GM23338 (cell line): ENCODE data around the gene TEKT3. TPM values are rescaled to one million over a fixed set of nuclear protein-coding genes. Genes with fewer than 3 reads are reported as not detected.

ENCODE experiments used
- ATAC-seq: fragments of 200-7000 bp; cut with Tn5 transposase; 3 replicates; pipeline ENCODE4 v1.9.1; 2020
- DNase-seq: peaks from one replicate; pipeline ENCODE4 v3.0.0-alpha.2; 2015; ENCODE audit warnings: low spot score
- H2AFZ ChIP-seq: fragments of 200-600 bp; sonication (generic); 2 replicates; pipeline ENCODE4 v1.8.0; 2016; ENCODE audit warnings: antibody characterized with exemption, mild to moderate bottlenecking, moderate library complexity
- H3F3A ChIP-seq: fragments of 200-600 bp; sonication (generic); replicated peaks from 2 replicates; pipeline ENCODE4 v1.8.0; 2017; ENCODE audit warnings: antibody characterized with exemption, mixed run types, low read depth
- H3K27ac ChIP-seq: fragments of 200-600 bp; sonication (generic); 2 replicates; pipeline ENCODE4 v1.6.1; 2016; ENCODE audit warnings: low read depth
- H3K27me3 ChIP-seq: fragments of 200-600 bp; sonication (generic); 2 replicates; pipeline ENCODE4 v1.8.0; 2016; ENCODE audit warnings: mild to moderate bottlenecking, mixed run types, moderate library complexity; ENCODE audit not compliant: insufficient read depth
- H3K36me3 ChIP-seq: fragments of 200-600 bp; sonication (generic); 2 replicates; pipeline ENCODE4 v1.8.0; 2016; ENCODE audit warnings: mild to moderate bottlenecking; ENCODE audit not compliant: insufficient read depth
- H3K4me1 ChIP-seq: fragments of 200-600 bp; sonication (generic); 2 replicates; pipeline ENCODE4 v1.8.0; 2016; ENCODE audit warnings: mild to moderate bottlenecking, moderate library complexity; ENCODE audit not compliant: insufficient read depth
- H3K4me2 ChIP-seq: fragments of 200-600 bp; sonication (generic); 2 replicates; pipeline ENCODE4 v1.7.1; 2017; ENCODE audit warnings: mixed run types
- H3K4me3 ChIP-seq: fragments of 200-600 bp; sonication (generic); 2 replicates; pipeline ENCODE4 v1.6.1; 2016; ENCODE audit warnings: mixed run types
- H3K79me2 ChIP-seq: fragments of 200-600 bp; sonication (generic); replicated peaks from 2 replicates; pipeline ENCODE4 v1.8.0; 2017; ENCODE audit warnings: mild to moderate bottlenecking; ENCODE audit not compliant: insufficient read depth
- H3K9me2 ChIP-seq: fragments of 200-600 bp; sonication (generic); 2 replicates; pipeline ENCODE4 v1.8.0; 2017; ENCODE audit not compliant: insufficient read depth
- H4K20me1 ChIP-seq: fragments of 200-600 bp; sonication (generic); replicated peaks from 2 replicates; pipeline ENCODE4 v1.8.0; 2017; ENCODE audit warnings: mild to moderate bottlenecking; ENCODE audit not compliant: insufficient read depth
- H3K27ac Mint-ChIP-seq: 2 replicates; pipeline ENCODE4 v1.8.0; 2020; ENCODE audit warnings: inconsistent platforms, mild to moderate bottlenecking, moderate library complexity, mixed read lengths
- H3K27me3 Mint-ChIP-seq: 3 replicates; pipeline ENCODE4 v1.8.0; 2022; ENCODE audit warnings: low read depth, mild to moderate bottlenecking, moderate library complexity, mixed read lengths, inconsistent platforms; ENCODE audit not compliant: insufficient read depth, poor library complexity
- H3K36me3 Mint-ChIP-seq: 3 replicates; pipeline ENCODE4 v1.8.0; 2021; ENCODE audit warnings: low read depth, mild to moderate bottlenecking, inconsistent platforms, moderate library complexity, mixed read lengths
- H3K4me1 Mint-ChIP-seq: 3 replicates; pipeline ENCODE4 v1.8.0; 2020; ENCODE audit warnings: mild to moderate bottlenecking, inconsistent platforms, mixed read lengths
- H3K4me3 Mint-ChIP-seq: 3 replicates; pipeline ENCODE4 v1.8.0; 2021; ENCODE audit warnings: moderate library complexity, mild to moderate bottlenecking, inconsistent platforms, mixed read lengths
- H3K9me3 Mint-ChIP-seq: 3 replicates; pipeline ENCODE4 v1.8.0; 2020; ENCODE audit warnings: moderate library complexity, mild to moderate bottlenecking, inconsistent platforms, mixed read lengths
- CREB1 ChIP-seq: fragments of 250-450 bp; sonication (Bioruptor Pico); IDR thresholded peaks from 2 replicates; pipeline ENCODE4 v1.5.0; 2020; ENCODE audit warnings: low read depth, mild to moderate bottlenecking, moderate library complexity
- CTCF ChIP-seq, 2 experiments: fragments of 200-600 bp in 1 of 2; sonication (generic) in 1 of 2; conservative IDR thresholded peaks; 2 replicates each; pipeline versions ENCODE4 v1.5.1 to v1.6.1; 2016 to 2017; ENCODE audit warnings: antibody characterized with exemption in 2 of 2, low read depth in 2 of 2, mild to moderate bottlenecking in 2 of 2, moderate library complexity in 1 of 2
- JUNB ChIP-seq: IDR thresholded peaks from one replicate; pipeline ENCODE4 v1.6.1; 2016; ENCODE audit warnings: antibody characterized with exemption; ENCODE audit not compliant: unreplicated experiment
- NANOG ChIP-seq: IDR thresholded peaks from 2 replicates; pipeline ENCODE4 v1.6.1; 2016; ENCODE audit warnings: antibody characterized with exemption, borderline replicate concordance
- POLR2AphosphoS5 ChIP-seq: IDR thresholded peaks from 2 replicates; pipeline ENCODE4 v1.6.1; 2016; ENCODE audit warnings: antibody characterized with exemption, low read depth
- REST ChIP-seq: IDR thresholded peaks from one replicate; pipeline ENCODE4 v1.6.1; 2018; ENCODE audit warnings: antibody characterized with exemption; ENCODE audit not compliant: unreplicated experiment
- ZNF114 ChIP-seq: fragments of 250-450 bp; sonication (Bioruptor Pico); IDR thresholded peaks from 2 replicates; pipeline ENCODE4 v1.5.0; 2020; ENCODE audit warnings: mild to moderate bottlenecking, moderate library complexity
- polyA plus RNA-seq: library from polyadenylated mRNA; unstranded; fragments of >200 nt; fragmentation: Nextera tagmentation; extraction: Ambion mirVana; gene quantifications from 2 replicates; pipeline ENCODE4 v1.2.1, GENCODE V29; 2016
- total RNA-seq: library from RNA; depleted of rRNA; stranded (reverse); fragments of >200 nt; shearing (Covaris generic); gene quantifications from 2 replicates; pipeline ENCODE4 v1.2.3, GENCODE V29; 2014
- TF ChIP-seq, protein P1 (sequence below): fragments of 250-450 bp; sonication (Bioruptor Pico); IDR thresholded peaks from 2 replicates; pipeline ENCODE4 v1.5.0; 2020; ENCODE audit warnings: mild to moderate bottlenecking, moderate library complexity

The TEKT3 gene
- total and polyA plus RNA-seq, 2 experiments from 2014 or later = 1.6 to 2.0 TPM

DNA sequence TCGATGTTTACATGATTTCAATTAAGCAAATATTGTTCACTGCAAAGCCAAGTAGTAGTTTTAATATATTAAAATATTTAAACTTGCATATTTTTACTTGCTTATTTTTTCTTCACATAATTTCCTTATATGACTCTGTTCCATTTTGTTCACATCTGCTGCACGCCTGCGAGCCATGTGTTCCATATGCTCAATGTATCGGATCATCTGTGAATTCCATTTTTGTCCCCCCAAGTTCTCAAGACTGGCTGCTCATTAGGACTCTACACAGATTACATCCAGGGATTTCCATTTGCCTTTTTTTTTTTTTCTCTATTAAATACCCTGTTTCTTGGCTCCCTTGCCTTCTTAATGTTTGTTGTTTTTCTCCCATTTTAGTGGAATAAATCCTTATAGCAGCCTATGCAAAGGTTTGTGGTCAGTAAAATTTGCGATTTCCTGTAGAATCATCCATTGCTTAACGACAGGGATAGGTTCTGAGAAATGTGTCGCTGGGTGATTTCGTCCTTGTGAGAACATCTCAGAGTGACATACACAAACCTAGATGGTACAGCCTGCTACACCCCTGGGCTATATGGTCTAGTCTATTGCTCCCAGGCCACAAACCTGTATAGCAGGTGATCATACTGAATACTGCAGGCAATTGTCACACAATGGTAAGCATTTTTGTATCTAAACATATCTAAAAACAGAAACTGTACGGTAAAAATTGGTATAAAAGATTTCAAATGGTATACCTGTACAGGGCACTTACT, 30.2 kb upstream of the TEKT3 start (continued):
- no peak for TF ChIP-seq NANOG

DNA sequence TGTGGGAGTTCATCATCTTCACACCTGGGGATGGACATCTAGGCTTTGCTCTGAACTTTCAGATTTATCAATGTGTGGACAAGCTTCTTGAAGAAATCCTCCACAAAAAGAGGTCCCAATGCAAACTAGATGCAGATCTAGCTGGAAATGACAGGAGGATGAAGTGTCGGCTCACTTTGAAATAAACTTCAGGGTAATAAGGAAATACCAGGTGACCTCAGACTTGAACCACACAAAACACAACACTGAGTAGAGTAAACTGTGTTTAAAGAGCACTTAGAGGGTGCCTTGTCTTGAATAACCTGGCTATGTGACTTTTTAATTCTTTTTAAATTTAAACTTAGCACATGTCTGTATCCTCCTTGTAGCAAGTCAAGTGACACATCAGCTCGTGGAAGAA, 27.2 kb upstream of the TEKT3 start:
- 0 out of 2 replicates have a peak, but pooled peaks cover 6% of the 10 kb centered on the region for H3K9me2 ChIP-seq
- no peaks in the 10 kb centered on the region for H4K20me1 ChIP-seq
- no peak overlapping the region for H3K4me3 ChIP-seq
- no peaks in the 10 kb centered on the region for H3K36me3 Mint-ChIP-seq
- DNase-seq (no peak), ATAC-seq (no peak)
- no peaks in the 10 kb centered on the region for H3K79me2 ChIP-seq
- no peak overlapping the region for H2AFZ ChIP-seq
- no peak overlapping the region for H3K4me3 Mint-ChIP-seq
- H3K27me3 Mint-ChIP-seq = peaks cover 2% of the 10 kb centered on the region
- no peak overlapping the region for H3K27ac ChIP-seq
- no peaks in the 10 kb centered on the region for H3K4me1 Mint-ChIP-seq
- H3K9me3 Mint-ChIP-seq = no peaks in the 10 kb centered on the region
- TF ChIP-seq, protein P1, sequence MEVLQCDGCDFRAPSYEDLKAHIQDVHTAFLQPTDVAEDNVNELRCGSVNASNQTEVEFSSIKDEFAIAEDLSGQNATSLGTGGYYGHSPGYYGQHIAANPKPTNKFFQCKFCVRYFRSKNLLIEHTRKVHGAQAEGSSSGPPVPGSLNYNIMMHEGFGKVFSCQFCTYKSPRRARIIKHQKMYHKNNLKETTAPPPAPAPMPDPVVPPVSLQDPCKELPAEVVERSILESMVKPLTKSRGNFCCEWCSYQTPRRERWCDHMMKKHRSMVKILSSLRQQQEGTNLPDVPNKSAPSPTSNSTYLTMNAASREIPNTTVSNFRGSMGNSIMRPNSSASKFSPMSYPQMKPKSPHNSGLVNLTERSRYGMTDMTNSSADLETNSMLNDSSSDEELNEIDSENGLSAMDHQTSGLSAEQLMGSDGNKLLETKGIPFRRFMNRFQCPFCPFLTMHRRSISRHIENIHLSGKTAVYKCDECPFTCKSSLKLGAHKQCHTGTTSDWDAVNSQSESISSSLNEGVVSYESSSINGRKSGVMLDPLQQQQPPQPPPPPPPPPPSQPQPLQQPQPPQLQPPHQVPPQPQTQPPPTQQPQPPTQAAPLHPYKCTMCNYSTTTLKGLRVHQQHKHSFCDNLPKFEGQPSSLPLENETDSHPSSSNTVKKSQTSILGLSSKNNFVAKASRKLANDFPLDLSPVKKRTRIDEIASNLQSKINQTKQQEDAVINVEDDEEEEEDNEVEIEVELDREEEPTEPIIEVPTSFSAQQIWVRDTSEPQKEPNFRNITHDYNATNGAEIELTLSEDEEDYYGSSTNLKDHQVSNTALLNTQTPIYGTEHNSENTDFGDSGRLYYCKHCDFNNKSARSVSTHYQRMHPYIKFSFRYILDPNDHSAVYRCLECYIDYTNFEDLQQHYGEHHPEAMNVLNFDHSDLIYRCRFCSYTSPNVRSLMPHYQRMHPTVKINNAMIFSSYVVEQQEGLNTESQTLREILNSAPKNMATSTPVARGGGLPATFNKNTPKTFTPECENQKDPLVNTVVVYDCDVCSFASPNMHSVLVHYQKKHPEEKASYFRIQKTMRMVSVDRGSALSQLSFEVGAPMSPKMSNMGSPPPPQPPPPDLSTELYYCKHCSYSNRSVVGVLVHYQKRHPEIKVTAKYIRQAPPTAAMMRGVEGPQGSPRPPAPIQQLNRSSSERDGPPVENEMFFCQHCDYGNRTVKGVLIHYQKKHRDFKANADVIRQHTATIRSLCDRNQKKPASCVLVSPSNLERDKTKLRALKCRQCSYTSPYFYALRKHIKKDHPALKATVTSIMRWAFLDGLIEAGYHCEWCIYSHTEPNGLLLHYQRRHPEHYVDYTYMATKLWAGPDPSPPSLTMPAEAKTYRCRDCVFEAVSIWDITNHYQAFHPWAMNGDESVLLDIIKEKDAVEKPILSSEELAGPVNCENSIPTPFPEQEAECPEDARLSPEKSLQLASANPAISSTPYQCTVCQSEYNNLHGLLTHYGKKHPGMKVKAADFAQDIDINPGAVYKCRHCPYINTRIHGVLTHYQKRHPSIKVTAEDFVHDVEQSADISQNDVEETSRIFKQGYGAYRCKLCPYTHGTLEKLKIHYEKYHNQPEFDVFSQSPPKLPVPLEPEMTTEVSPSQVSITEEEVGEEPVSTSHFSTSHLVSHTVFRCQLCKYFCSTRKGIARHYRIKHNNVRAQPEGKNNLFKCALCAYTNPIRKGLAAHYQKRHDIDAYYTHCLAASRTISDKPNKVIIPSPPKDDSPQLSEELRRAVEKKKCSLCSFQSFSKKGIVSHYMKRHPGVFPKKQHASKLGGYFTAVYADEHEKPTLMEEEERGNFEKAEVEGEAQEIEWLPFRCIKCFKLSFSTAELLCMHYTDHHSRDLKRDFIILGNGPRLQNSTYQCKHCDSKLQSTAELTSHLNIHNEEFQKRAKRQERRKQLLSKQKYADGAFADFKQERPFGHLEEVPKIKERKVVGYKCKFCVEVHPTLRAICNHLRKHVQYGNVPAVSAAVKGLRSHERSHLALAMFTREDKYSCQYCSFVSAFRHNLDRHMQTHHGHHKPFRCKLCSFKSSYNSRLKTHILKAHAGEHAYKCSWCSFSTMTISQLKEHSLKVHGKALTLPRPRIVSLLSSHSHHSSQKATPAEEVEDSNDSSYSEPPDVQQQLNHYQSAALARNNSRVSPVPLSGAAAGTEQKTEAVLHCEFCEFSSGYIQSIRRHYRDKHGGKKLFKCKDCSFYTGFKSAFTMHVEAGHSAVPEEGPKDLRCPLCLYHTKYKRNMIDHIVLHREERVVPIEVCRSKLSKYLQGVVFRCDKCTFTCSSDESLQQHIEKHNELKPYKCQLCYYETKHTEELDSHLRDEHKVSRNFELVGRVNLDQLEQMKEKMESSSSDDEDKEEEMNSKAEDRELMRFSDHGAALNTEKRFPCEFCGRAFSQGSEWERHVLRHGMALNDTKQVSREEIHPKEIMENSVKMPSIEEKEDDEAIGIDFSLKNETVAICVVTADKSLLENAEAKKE = no peak
- TF ChIP-seq NANOG = no peak
- TF ChIP-seq CTCF (conservative IDR thresholded peaks at IDR 0.05; ENCODE audit: low read depth in 2 of 2) = no peak
- TF ChIP-seq POLR2AphosphoS5 = no peak
- no peak for TF ChIP-seq REST
- no peak for TF ChIP-seq JUNB
- no peak for TF ChIP-seq CREB1 (CRISPR knock-in tag)
- TF ChIP-seq ZNF114 (CRISPR knock-in tag) = no peak
- no peaks in the 10 kb centered on the region for H3F3A ChIP-seq
- H3K4me1 ChIP-seq = no peaks in the 10 kb centered on the region
- no peak overlapping the region for H3K27ac Mint-ChIP-seq
- no peak overlapping the region for H3K4me2 ChIP-seq
- no peaks in the 10 kb centered on the region for H3K27me3 ChIP-seq
- no peaks in the 10 kb centered on the region for H3K36me3 ChIP-seq
